ENCODE data around the gene NOM1. TPM values are rescaled to one million over a fixed set of nuclear protein-coding genes. Genes with fewer than 3 reads are reported as not detected.

Gene NOM1
- total and polyA plus RNA-seq, 4 donors = 8.3 to 33.6 (median 16.9) TPM

- Histone ChIP-seq H3K4me3 (no peak overlapping the region), H3K27ac (ENCODE audit: low read depth in 1 of 2, low read length in 1 of 2) (no peak overlapping the region), H3K4me1 (ENCODE audit: control insufficient read depth in 5 of 5, insufficient read depth in 5 of 5, low read length in 5 of 5) (no peaks in the 10 kb centered on the region), H3K9me3 (ENCODE audit: control insufficient read depth in 4 of 4, insufficient read depth in 3 of 4, low read length in 3 of 4) (peaks cover 0 to 5% (median 3%) of the 10 kb centered on the region in 4 donors), H3K36me3 (ENCODE audit: control insufficient read depth in 4 of 4, insufficient read depth in 4 of 4, low read length in 4 of 4) (no peaks in the 10 kb centered on the region), H3K9ac (ENCODE audit: insufficient read depth in 1 of 2, low read length in 2 of 2) (no peak overlapping the region), H3K27me3 (ENCODE audit: control insufficient read depth in 3 of 3, insufficient read depth in 3 of 3, low read length in 2 of 3) (no peaks in the 10 kb centered on the region)
- TF ChIP-seq CTCF (IDR thresholded peaks at IDR 0.05; ENCODE audit: control extremely low read depth, extremely low read depth) = no peak
- no peak for DNase-seq
- no peak for ATAC-seq (ENCODE audit: insufficient read depth, low FRiP score)
- WGBS, 2 donors = 92 to 97% methylated on average over 1 of the region's 1 CpG
Observed at GRCh38 chr7:156979007-156979606, 29.6 kb downstream of the NOM1 start.

- no peak for DNase-seq
- no peak for TF ChIP-seq CTCF (IDR thresholded peaks at IDR 0.05; ENCODE audit: control extremely low read depth, extremely low read depth)
- Histone ChIP-seq H3K27ac (ENCODE audit: low read depth in 1 of 2, low read length in 1 of 2) (no peak overlapping the region), H3K36me3 (ENCODE audit: control insufficient read depth in 4 of 4, insufficient read depth in 4 of 4, low read length in 4 of 4) (no peaks in the 10 kb centered on the region), H3K4me3 (no peak overlapping the region), H3K4me1 (ENCODE audit: control insufficient read depth in 5 of 5, insufficient read depth in 5 of 5, low read length in 5 of 5) (peaks cover 0 to 1% (median 0%) of the 10 kb centered on the region in 5 donors), H3K9ac (ENCODE audit: insufficient read depth in 1 of 2, low read length in 2 of 2) (no peak overlapping the region), H3K9me3 (ENCODE audit: control insufficient read depth in 4 of 4, insufficient read depth in 3 of 4, low read length in 3 of 4) (peaks cover 0 to 5% (median 3%) of the 10 kb centered on the region in 4 donors), H3K27me3 (ENCODE audit: control insufficient read depth in 3 of 3, insufficient read depth in 3 of 3, low read length in 2 of 3) (no peaks in the 10 kb centered on the region)
- 93 to 98% methylated on average over 4 of the region's 4 CpGs for WGBS, 2 donors
- no peak for ATAC-seq (ENCODE audit: insufficient read depth, low FRiP score)
Observed at GRCh38 chr7:156979711-156980110, 30.2 kb downstream of the NOM1 start.

- TF ChIP-seq CTCF (IDR thresholded peaks at IDR 0.05; ENCODE audit: control extremely low read depth, extremely low read depth) = no peak
- WGBS, 2 donors = 76 to 81% methylated on average over 14 of the region's 14 CpGs
- ATAC-seq (ENCODE audit: insufficient read depth, low FRiP score) = no peak
- DNase-seq = peak in 1 of 3 donors; percentile 50
- Histone ChIP-seq H3K36me3 (ENCODE audit: control insufficient read depth in 4 of 4, insufficient read depth in 4 of 4, low read length in 4 of 4) (no peaks in the 10 kb centered on the region), H3K4me3 (no peak overlapping the region), H3K27me3 (ENCODE audit: control insufficient read depth in 3 of 3, insufficient read depth in 3 of 3, low read length in 2 of 3) (no peaks in the 10 kb centered on the region), H3K4me1 (ENCODE audit: control insufficient read depth in 5 of 5, insufficient read depth in 5 of 5, low read length in 5 of 5) (peaks cover 0 to 1% (median 0%) of the 10 kb centered on the region in 5 donors), H3K27ac (ENCODE audit: low read depth in 1 of 2, low read length in 1 of 2) (no peak overlapping the region), H3K9me3 (ENCODE audit: control insufficient read depth in 4 of 4, insufficient read depth in 3 of 4, low read length in 3 of 4) (peaks cover 0 to 2% (median 1%) of the 10 kb centered on the region in 4 donors), H3K9ac (ENCODE audit: insufficient read depth in 1 of 2, low read length in 2 of 2) (peak overlapping the region in 1 of 2 donors; percentile 34)
Observed at GRCh38 chr7:156984174-156984891, 34.8 kb downstream of the NOM1 start.
